ENCODE results near the gene PARP6. TPM values are rescaled to one million over a fixed set of nuclear protein-coding genes. Genes with fewer than 3 reads are reported as not detected.

Gene PARP6
- total RNA-seq, 1 donor from 2014 or later: 45.7 TPM

- Histone ChIP-seq H3K36me3 (ENCODE audit: control insufficient read depth, insufficient read depth, low read length) (no peaks in the 10 kb centered on the region), H3K27me3 (ENCODE audit: control insufficient read depth, insufficient read depth, low read length) (no peaks in the 10 kb centered on the region), H3K4me3 (ENCODE audit: low read depth, low read length) (peak overlapping the region; percentile 28)
- no peak for TF ChIP-seq CTCF (IDR thresholded peaks at IDR 0.05; ENCODE audit: insufficient read depth, low read length, poor library complexity, severe bottlenecking)
- peak; percentile 94 for DNase-seq (ENCODE audit: low read depth)
Observed at GRCh38 chr15:72237029-72237852, 35.1 kb downstream of the PARP6 start.

GRCh38 chr15:72236381-72237003 lies 35.9 kb downstream of the PARP6 start:
- Histone ChIP-seq H3K36me3 (ENCODE audit: control insufficient read depth, insufficient read depth, low read length) (no peaks in the 10 kb centered on the region), H3K4me3 (ENCODE audit: low read depth, low read length) (no peak overlapping the region), H3K27me3 (ENCODE audit: control insufficient read depth, insufficient read depth, low read length) (no peaks in the 10 kb centered on the region)
- no peak for DNase-seq (ENCODE audit: low read depth)
- TF ChIP-seq CTCF (IDR thresholded peaks at IDR 0.05; ENCODE audit: insufficient read depth, low read length, poor library complexity, severe bottlenecking): no peak

- TF ChIP-seq CTCF (IDR thresholded peaks at IDR 0.05; ENCODE audit: insufficient read depth, low read length, poor library complexity, severe bottlenecking): no peak
- Histone ChIP-seq H3K36me3 (ENCODE audit: control insufficient read depth, insufficient read depth, low read length) (no peaks in the 10 kb centered on the region), H3K27me3 (ENCODE audit: control insufficient read depth, insufficient read depth, low read length) (no peaks in the 10 kb centered on the region), H3K4me3 (ENCODE audit: low read depth, low read length) (no peak overlapping the region)
- DNase-seq (ENCODE audit: low read depth): no peak
Observed at GRCh38 chr15:72235298-72235697, 37.1 kb downstream of the PARP6 start.

- no peak for DNase-seq (ENCODE audit: low read depth)
- H3K27me3 ChIP-seq (ENCODE audit: control insufficient read depth, insufficient read depth, low read length): no peaks in the 10 kb centered on the region
- H3K36me3 ChIP-seq (ENCODE audit: control insufficient read depth, insufficient read depth, low read length): no peaks in the 10 kb centered on the region
- no peak overlapping the region for H3K4me3 ChIP-seq (ENCODE audit: low read depth, low read length)
- no peak for TF ChIP-seq CTCF (IDR thresholded peaks at IDR 0.05; ENCODE audit: insufficient read depth, low read length, poor library complexity, severe bottlenecking)
Observed at GRCh38 chr15:72233769-72234168, 38.6 kb downstream of the PARP6 start.

- Histone ChIP-seq H3K4me3 (ENCODE audit: low read depth, low read length) (peak overlapping the region; percentile 91), H3K27me3 (ENCODE audit: control insufficient read depth, insufficient read depth, low read length) (no peaks in the 10 kb centered on the region), H3K36me3 (ENCODE audit: control insufficient read depth, insufficient read depth, low read length) (no peaks in the 10 kb centered on the region)
- TF ChIP-seq CTCF (IDR thresholded peaks at IDR 0.05; ENCODE audit: insufficient read depth, low read length, poor library complexity, severe bottlenecking): no peak
- DNase-seq (ENCODE audit: low read depth): peak; percentile 41
Observed at GRCh38 chr15:72231833-72232478, 40.4 kb downstream of the PARP6 start.

All from kidney epithelial cell (primary cell).